HG03103 (cell line): ENCODE data around the gene EIF3K.

Experiments
- ATAC-seq: cut with Tn5 transposase; IDR thresholded peaks from one replicate; pipeline ENCODE4 v1.9.1; 2021; ENCODE audit warnings: low read depth; ENCODE audit not compliant: unreplicated experiment

EIF3K gene

DNA sequence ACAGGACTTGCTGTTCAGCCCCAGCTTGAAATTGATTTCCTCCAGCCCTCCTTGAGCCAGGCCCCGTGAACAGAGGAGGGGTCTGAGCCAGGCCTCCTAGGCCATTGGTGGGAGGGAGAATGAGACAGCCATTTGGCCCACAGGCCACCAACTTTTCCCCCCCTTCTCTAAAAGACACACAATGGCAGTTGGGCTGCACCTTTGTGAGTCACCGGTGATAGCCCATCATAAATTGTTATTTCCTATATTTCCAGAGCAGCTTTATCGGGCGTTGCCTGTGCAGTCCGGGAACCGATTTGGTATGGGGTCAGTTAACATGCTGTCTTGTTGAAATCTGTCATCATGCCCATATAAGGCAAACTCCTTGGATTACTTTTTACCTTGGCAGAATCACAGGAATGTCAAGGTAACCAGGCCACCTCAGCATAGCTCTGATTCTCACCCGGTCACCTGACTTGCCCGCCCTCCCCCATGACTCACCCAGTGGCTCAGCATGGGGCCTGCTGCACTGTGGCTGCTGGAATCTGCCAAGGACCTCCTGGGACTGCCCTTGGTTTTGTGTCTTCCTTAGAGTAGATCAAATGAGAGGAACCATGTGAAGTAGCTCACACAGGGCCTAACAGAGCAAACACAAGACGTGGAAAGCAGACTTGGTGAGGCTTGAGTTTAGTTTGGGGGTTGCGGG is 64.5 kb downstream of the EIF3K start:
- no peak for ATAC-seq

DNA sequence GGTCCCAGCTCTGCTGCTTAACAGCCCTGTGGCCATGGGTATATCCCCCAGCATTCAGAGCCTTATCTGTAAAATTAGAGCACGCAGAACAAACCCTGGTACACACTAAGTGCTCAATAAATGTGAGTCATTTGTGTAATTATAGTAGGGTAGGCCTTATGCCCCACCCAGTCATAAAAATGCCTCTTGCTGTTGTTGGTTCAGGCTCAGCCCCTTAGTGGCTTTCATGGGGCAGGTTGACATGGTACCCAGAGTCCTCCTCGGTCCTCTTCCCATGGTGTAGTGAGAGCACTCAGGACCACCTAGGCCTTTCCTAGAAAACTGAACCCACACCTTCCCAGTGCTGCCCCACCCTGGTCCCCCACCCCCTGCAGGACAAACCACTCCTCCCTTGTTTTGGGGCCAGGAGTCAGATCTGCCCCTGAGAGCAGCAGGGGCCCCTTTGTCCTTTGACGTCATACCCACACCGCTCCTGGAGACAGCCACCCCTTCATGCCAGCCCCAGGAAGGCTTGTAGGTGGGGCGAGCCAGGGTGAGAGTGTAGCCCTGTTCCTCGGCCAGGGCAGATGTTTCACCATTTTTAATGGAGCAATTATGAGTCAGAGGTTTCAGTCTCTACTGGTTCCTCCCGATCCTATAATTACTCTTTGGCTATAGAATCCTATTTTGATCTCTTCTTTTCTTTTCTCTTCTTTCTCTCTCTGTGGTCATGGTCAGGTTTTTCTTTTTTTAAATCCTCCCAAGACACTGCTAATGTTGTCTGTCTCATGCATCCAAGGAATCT is 65.3 kb downstream of the EIF3K start:
- no peak for ATAC-seq

GRCh38 chr19:38684862-38685665 is 66.1 kb downstream of the EIF3K start:
- no peak for ATAC-seq

- ATAC-seq = no peak
Observed at GRCh38 chr19:38685666-38686529, 66.9 kb downstream of the EIF3K start.

- ATAC-seq = no peak
Observed at GRCh38 chr19:38686530-38686888, 67.5 kb downstream of the EIF3K start.
